HepG2 (cell line): Measurements from ENCODE around the gene ZNF652. TPM values are rescaled to one million over a fixed set of nuclear protein-coding genes. Genes with fewer than 3 reads are reported as not detected.
A peak's percentile ranks its signal among the peaks of the same experiment; 100 is the strongest.

Experiments used
- ARNT ChIP-seq: fragments of 450-650 bp; IDR thresholded peaks from 2 replicates; pipeline ENCODE4 v1.6.1; 2017
- CCDC6 ChIP-seq: sonication (generic); formaldehyde crosslinking; IDR thresholded peaks from 2 replicates; pipeline ENCODE4 v1.8.1; 2022; ENCODE audit warnings: mild to moderate bottlenecking, missing genetic modification reagents, moderate library complexity
- EP300 ChIP-seq, 3 experiments: sonication (generic) in 1 of 3; formaldehyde crosslinking in 1 of 3; IDR thresholded peaks; 2 replicates each; pipeline versions ENCODE4 v1.5.1 to v1.6.1; 2011 to 2020; ENCODE audit warnings: low read depth in 2 of 3, low read length in 2 of 3, borderline replicate concordance in 1 of 3, improper control_type of control experiment in 1 of 3, mild to moderate bottlenecking in 1 of 3, missing genetic modification reagents in 1 of 3, moderate library complexity in 1 of 3
- GLI4 ChIP-seq: sonication (generic); formaldehyde crosslinking; IDR thresholded peaks from 2 replicates; pipeline ENCODE4 v1.5.1; 2020; ENCODE audit warnings: missing genetic modification reagents, mild to moderate bottlenecking, moderate library complexity, borderline replicate concordance
- GTF3A ChIP-seq: sonication (generic); formaldehyde crosslinking; conservative IDR thresholded peaks from 2 replicates; pipeline ENCODE4 v1.4.0; 2020; ENCODE audit warnings: mild to moderate bottlenecking, missing genetic modification reagents
- KDM1A ChIP-seq: IDR thresholded peaks from 2 replicates; pipeline ENCODE4 v1.6.1; 2016; ENCODE audit warnings: missing compliant biosample characterization
- KDM5B ChIP-seq: sonication (generic); formaldehyde crosslinking; IDR thresholded peaks from 2 replicates; pipeline ENCODE4 v1.4.0; 2020; ENCODE audit warnings: missing genetic modification reagents, mild to moderate bottlenecking, borderline replicate concordance
- PCBP2 ChIP-seq: fragments of 200-400 bp; formaldehyde crosslinking; optimal IDR thresholded peaks from 2 replicates; pipeline ENCODE3; 2018; ENCODE audit warnings: low read length, low read depth; ENCODE audit not compliant: poor library complexity, severe bottlenecking
- REXO4 ChIP-seq: sonication (generic); formaldehyde crosslinking; IDR thresholded peaks from 2 replicates; pipeline ENCODE4 v1.8.0; 2022; ENCODE audit warnings: missing genetic modification reagents, mild to moderate bottlenecking, borderline replicate concordance
- RXRB ChIP-seq: IDR thresholded peaks from 2 replicates; pipeline ENCODE4 v1.6.1; 2016; ENCODE audit warnings: borderline replicate concordance, missing genetic modification reagents, missing compliant biosample characterization
- SATB2 ChIP-seq: sonication (generic); formaldehyde crosslinking; IDR thresholded peaks from 2 replicates; pipeline ENCODE4 v1.5.0; 2020; ENCODE audit warnings: missing genetic modification reagents
- WIZ ChIP-seq: sonication (generic); formaldehyde crosslinking; IDR thresholded peaks from 2 replicates; pipeline ENCODE4 v1.5.1; 2020; ENCODE audit warnings: mild to moderate bottlenecking, missing genetic modification reagents
- ZBTB20 ChIP-seq: sonication (generic); formaldehyde crosslinking; IDR thresholded peaks from 2 replicates; pipeline ENCODE4 v1.8.1; 2023; ENCODE audit warnings: missing genetic modification reagents, low read depth, mild to moderate bottlenecking, borderline replicate concordance
- ZBTB38 ChIP-seq: sonication (generic); formaldehyde crosslinking; IDR thresholded peaks from 2 replicates; pipeline ENCODE4 v1.5.1; 2020; ENCODE audit warnings: mild to moderate bottlenecking, missing genetic modification reagents
- ZNF180 ChIP-seq: sonication (generic); formaldehyde crosslinking; IDR thresholded peaks from 2 replicates; pipeline ENCODE4 v1.4.0; 2020; ENCODE audit warnings: low read depth, missing genetic modification reagents, borderline replicate concordance
- ZNF282 ChIP-seq: fragments of 450-650 bp; IDR thresholded peaks from 2 replicates; pipeline ENCODE4 v1.6.1; 2018; ENCODE audit not compliant: partially characterized antibody
- ZNF543 ChIP-seq: sonication (generic); formaldehyde crosslinking; IDR thresholded peaks from 2 replicates; pipeline ENCODE4 v1.4.0; 2020; ENCODE audit warnings: mild to moderate bottlenecking, missing genetic modification reagents
- ZNF549 ChIP-seq: sonication (generic); formaldehyde crosslinking; IDR thresholded peaks from 2 replicates; pipeline ENCODE4 v1.5.0; 2020; ENCODE audit warnings: missing genetic modification reagents
- ZNF772 ChIP-seq: sonication (generic); formaldehyde crosslinking; IDR thresholded peaks from 2 replicates; pipeline ENCODE4 v1.5.0; 2020; ENCODE audit warnings: mild to moderate bottlenecking, missing genetic modification reagents
- ZNF816 ChIP-seq: sonication (generic); formaldehyde crosslinking; IDR thresholded peaks from 2 replicates; pipeline ENCODE4 v1.8.0; 2022; ENCODE audit warnings: missing genetic modification reagents, mild to moderate bottlenecking, borderline replicate concordance
- polyA plus RNA-seq, 8 experiments: library from polyadenylated mRNA; depleted of rRNA in 3 of 8; stranded (reverse) in 7 of 8; unstranded in 1 of 8; fragments of >200 nt; fragmentation: Illumina TruSeq in 4 of 8; extraction: Trizol in 4 of 8; gene quantifications; 2 replicates each; pipeline versions ENCODE4 v1.2.1 to v1.2.3, GENCODE V29; 2011 to 2016; ENCODE audit warnings: low read depth in 4 of 8, missing spikeins in 1 of 8, mixed read lengths in 1 of 8; ENCODE audit not compliant: insufficient read depth in 1 of 8
- total RNA-seq, 5 experiments: library from RNA; depleted of rRNA; stranded (reverse); fragments of >200 nt; fragmentation: Illumina TruSeq; extraction: Trizol; gene quantifications; 2 replicates each; pipeline ENCODE4 v1.2.3, GENCODE V29; 2016; ENCODE audit warnings: low read depth in 1 of 5
- TF ChIP-seq, protein P1 (sequence below): sonication (generic); formaldehyde crosslinking; IDR thresholded peaks from 2 replicates; pipeline ENCODE4 v1.5.0; 2020; ENCODE audit warnings: missing genetic modification reagents, mild to moderate bottlenecking, borderline replicate concordance
- TF ChIP-seq, protein P2 (sequence below): sonication (generic); formaldehyde crosslinking; IDR thresholded peaks from 2 replicates; pipeline ENCODE4 v1.5.0; 2020; ENCODE audit warnings: missing genetic modification reagents
- TF ChIP-seq, protein P3 (sequence below): fragments of 450-650 bp; IDR thresholded peaks from 2 replicates; pipeline ENCODE4 v1.6.1; 2017; ENCODE audit warnings: mild to moderate bottlenecking

The ZNF652 gene
- total and polyA plus RNA-seq, 2 of the 13 experiments (the other 11 are each of a cell fraction or from before 2014, with no cell fraction given): 16.2 to 30.2 TPM

DNA sequence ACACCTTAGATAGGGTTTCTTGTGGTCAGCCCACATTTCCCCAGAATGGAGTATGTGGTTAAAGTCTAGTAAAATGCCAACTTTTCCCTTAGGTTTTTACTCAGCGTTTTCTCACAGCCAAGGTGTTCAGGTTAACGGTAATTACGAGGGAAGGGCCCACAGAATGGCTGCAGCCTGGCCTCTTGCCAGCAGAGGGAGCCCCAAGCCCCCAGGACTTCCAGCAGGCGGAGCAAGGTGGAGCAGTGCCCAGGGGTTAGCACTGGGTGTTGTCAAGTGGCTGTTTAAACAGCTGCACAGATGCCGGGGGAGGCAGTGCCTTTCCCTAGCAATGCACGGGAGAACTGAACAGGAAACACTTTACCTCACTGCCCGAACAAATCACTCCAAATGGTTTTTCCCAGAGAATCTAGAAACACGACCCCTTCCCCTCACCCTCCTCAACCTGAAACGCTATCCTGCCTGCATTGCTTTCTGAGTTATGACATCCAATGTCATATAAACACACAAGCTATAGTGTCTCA lies 46.0 kb upstream of the ZNF652 start (continued):
- no peak for TF ChIP-seq PCBP2
- TF ChIP-seq, protein P1, sequence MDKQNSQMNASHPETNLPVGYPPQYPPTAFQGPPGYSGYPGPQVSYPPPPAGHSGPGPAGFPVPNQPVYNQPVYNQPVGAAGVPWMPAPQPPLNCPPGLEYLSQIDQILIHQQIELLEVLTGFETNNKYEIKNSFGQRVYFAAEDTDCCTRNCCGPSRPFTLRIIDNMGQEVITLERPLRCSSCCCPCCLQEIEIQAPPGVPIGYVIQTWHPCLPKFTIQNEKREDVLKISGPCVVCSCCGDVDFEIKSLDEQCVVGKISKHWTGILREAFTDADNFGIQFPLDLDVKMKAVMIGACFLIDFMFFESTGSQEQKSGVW (CRISPR knock-in tag): no peak
- no peak for TF ChIP-seq ZNF180 (CRISPR knock-in tag)
- no peak for TF ChIP-seq ZNF549
- no peak for TF ChIP-seq WIZ (CRISPR knock-in tag)
- TF ChIP-seq GTF3A (CRISPR knock-in tag): no peak
- TF ChIP-seq KDM1A: no peak
- no peak for TF ChIP-seq ZNF282
- no peak for TF ChIP-seq SATB2
- no peak for TF ChIP-seq CCDC6 (CRISPR knock-in tag)
- no peak for TF ChIP-seq ZNF816 (CRISPR knock-in tag)
- peak; percentile 80 for TF ChIP-seq ZNF772 (CRISPR knock-in tag)
- no peak for TF ChIP-seq REXO4 (CRISPR knock-in tag)
- no peak for TF ChIP-seq GLI4 (CRISPR knock-in tag)
- TF ChIP-seq, protein P2, sequence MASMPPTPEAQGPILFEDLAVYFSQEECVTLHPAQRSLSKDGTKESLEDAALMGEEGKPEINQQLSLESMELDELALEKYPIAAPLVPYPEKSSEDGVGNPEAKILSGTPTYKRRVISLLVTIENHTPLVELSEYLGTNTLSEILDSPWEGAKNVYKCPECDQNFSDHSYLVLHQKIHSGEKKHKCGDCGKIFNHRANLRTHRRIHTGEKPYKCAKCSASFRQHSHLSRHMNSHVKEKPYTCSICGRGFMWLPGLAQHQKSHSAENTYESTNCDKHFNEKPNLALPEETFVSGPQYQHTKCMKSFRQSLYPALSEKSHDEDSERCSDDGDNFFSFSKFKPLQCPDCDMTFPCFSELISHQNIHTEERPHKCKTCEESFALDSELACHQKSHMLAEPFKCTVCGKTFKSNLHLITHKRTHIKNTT (CRISPR knock-in tag): no peak
- peak; percentile 62; the same call in 1 of the 2 replicates for TF ChIP-seq RXRB (CRISPR knock-in tag)
- TF ChIP-seq EP300 (IDR thresholded peaks at IDR 0.05; ENCODE audit: low read depth in 2 of 2, low read length in 2 of 2): peak in 1 of 2 experiments; percentile 27; a peak in 1 of 4 replicates
- TF ChIP-seq EP300 (CRISPR knock-in tag; IDR thresholded peaks at IDR 0.05; ENCODE audit: borderline replicate concordance): no peak
- TF ChIP-seq ZBTB20: 0 out of 2 replicates have a peak, but pooled peaks have one; percentile 50
- no peak for TF ChIP-seq ARNT
- no peak for TF ChIP-seq ZNF543 (CRISPR knock-in tag)
- TF ChIP-seq ZBTB38: no peak
- TF ChIP-seq, protein P3, sequence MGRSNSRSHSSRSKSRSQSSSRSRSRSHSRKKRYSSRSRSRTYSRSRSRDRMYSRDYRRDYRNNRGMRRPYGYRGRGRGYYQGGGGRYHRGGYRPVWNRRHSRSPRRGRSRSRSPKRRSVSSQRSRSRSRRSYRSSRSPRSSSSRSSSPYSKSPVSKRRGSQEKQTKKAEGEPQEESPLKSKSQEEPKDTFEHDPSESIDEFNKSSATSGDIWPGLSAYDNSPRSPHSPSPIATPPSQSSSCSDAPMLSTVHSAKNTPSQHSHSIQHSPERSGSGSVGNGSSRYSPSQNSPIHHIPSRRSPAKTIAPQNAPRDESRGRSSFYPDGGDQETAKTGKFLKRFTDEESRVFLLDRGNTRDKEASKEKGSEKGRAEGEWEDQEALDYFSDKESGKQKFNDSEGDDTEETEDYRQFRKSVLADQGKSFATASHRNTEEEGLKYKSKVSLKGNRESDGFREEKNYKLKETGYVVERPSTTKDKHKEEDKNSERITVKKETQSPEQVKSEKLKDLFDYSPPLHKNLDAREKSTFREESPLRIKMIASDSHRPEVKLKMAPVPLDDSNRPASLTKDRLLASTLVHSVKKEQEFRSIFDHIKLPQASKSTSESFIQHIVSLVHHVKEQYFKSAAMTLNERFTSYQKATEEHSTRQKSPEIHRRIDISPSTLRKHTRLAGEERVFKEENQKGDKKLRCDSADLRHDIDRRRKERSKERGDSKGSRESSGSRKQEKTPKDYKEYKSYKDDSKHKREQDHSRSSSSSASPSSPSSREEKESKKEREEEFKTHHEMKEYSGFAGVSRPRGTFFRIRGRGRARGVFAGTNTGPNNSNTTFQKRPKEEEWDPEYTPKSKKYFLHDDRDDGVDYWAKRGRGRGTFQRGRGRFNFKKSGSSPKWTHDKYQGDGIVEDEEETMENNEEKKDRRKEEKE: no peak
- TF ChIP-seq KDM5B (CRISPR knock-in tag): peak; percentile 71; the same call in 1 of the 2 replicates
